Activated CD8-positive, alpha-beta memory T cell treated with anti-CD3 and anti-CD28 coated beads, Interleukin-2, amount 50 U/mL, for 24 hours (primary cell): ENCODE measurements around the gene ABCC3.

Source experiments
- DNase-seq: peaks from one replicate; pipeline ENCODE4 v3.0.0-alpha.2; 2020; ENCODE audit errors: extremely low read depth

Gene ABCC3, protein sequence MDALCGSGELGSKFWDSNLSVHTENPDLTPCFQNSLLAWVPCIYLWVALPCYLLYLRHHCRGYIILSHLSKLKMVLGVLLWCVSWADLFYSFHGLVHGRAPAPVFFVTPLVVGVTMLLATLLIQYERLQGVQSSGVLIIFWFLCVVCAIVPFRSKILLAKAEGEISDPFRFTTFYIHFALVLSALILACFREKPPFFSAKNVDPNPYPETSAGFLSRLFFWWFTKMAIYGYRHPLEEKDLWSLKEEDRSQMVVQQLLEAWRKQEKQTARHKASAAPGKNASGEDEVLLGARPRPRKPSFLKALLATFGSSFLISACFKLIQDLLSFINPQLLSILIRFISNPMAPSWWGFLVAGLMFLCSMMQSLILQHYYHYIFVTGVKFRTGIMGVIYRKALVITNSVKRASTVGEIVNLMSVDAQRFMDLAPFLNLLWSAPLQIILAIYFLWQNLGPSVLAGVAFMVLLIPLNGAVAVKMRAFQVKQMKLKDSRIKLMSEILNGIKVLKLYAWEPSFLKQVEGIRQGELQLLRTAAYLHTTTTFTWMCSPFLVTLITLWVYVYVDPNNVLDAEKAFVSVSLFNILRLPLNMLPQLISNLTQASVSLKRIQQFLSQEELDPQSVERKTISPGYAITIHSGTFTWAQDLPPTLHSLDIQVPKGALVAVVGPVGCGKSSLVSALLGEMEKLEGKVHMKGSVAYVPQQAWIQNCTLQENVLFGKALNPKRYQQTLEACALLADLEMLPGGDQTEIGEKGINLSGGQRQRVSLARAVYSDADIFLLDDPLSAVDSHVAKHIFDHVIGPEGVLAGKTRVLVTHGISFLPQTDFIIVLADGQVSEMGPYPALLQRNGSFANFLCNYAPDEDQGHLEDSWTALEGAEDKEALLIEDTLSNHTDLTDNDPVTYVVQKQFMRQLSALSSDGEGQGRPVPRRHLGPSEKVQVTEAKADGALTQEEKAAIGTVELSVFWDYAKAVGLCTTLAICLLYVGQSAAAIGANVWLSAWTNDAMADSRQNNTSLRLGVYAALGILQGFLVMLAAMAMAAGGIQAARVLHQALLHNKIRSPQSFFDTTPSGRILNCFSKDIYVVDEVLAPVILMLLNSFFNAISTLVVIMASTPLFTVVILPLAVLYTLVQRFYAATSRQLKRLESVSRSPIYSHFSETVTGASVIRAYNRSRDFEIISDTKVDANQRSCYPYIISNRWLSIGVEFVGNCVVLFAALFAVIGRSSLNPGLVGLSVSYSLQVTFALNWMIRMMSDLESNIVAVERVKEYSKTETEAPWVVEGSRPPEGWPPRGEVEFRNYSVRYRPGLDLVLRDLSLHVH (N-terminal part only)

GRCh38 chr17:50634224-50634914, at the start of gene ABCC3:
Gene ABCC3, plus strand, starts transcription at chr17:50634881. Its CDS starts 56 bp downstream, at chr17:50634937.
- DNase-seq, result no peak

DNA sequence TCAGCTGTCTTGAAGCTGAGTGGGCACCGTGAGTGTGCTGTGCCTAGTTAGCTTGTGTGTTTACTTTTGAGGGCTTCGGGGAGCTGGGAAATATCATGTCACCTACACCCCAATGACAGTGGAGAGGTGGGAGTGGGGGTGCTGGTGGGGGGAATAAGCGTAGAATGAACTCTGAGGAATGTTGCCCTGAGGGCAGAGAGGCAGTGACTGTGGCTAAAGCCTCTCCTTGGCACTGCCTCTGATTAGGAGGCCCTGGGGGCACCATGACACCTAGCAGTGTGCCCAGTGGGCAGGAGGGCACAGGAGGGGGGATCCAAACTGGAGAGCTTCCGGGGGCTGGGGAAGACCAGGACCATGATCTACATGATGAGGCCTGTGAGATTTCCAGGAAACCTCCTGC, 49.3 kb upstream of the ABCC3 start:
- no peak for DNase-seq

- no peak for DNase-seq
Observed at GRCh38 chr17:50585891-50586290, 48.8 kb upstream of the ABCC3 start.

GRCh38 chr17:50586421-50587247, 48.0 kb upstream of the ABCC3 start:
- no peak for DNase-seq

DNA sequence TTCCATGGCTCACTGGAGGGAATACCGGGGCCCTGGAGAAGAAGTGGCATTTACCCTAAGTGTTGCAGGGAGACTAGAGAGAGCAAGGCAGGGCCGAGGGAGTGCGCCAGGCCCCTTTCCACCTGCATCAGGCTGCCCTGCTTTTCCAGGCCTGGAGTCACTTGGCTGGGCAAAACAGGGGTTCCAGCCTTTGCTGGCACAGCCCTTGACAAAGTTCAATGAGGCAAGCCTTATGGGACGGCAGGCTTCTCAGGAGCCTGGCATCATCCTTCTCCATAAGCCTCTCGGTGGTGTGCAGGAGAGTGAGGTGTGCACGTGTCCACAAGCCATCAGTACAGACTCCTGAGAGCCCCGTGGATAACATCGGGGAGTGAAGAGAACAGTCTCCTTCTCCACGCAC, 47.1 kb upstream of the ABCC3 start:
- no peak for DNase-seq

DNA sequence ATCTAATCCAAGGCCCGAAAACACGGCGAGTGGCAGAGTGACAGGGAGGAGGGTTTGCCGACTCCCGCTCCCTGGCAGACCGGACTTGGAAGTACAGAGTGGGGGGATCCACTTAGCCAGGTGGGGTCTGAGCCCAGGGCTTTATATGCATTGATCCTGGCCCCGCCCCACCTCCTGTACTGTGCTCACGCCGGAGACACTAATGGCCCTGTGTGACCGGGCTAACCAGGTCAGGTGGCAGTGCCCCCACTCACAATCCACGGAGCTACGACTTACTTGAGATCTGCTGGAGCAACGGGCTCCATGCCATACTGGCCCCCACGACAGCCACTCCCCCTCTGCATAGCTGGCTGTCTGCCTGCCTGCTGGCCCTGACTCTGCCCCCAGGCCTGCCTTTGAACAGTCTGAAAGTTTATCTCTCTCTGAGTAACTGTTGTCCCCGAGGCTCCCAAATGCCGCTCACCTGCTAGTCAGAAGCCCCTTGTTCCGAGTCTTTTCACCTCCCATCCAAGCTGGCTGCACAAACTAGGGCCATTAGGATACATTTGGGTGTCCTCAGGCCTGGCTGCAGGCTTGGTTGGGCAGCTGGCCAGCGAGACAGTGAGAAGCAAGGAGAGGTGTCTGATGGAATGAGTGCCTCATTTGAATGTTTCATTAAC, 46.2 kb upstream of the ABCC3 start:
- DNase-seq, result no peak

DNA sequence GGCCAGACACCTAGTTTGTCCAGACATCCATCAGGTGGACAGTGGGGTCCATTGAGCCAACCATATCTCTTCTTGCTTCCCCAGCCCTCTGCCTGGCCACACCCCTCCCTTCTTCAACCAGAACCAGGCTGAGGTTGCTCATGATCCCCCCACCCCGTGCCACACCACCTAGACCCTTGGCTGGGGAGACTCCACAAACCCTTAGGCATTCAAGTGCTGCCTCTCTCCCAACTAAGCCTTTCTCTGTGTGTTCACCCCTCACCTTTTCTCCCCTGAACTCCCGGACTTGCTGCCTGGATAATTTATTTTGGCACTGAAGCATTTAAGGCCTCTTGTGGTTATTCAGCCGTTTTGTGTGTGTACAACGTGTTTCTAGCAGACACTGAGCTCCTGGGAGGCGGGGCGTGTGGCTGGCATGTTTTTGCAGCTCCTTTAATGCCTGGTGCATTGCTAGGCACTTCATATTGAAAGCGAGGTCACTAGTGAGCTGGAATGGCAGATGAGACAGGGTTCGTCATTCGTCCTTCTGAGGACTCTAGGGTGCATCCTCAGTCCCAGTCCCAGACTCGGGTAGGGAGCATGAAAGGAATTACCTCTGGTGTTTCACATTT, 45.5 kb upstream of the ABCC3 start:
- no peak for DNase-seq

DNA sequence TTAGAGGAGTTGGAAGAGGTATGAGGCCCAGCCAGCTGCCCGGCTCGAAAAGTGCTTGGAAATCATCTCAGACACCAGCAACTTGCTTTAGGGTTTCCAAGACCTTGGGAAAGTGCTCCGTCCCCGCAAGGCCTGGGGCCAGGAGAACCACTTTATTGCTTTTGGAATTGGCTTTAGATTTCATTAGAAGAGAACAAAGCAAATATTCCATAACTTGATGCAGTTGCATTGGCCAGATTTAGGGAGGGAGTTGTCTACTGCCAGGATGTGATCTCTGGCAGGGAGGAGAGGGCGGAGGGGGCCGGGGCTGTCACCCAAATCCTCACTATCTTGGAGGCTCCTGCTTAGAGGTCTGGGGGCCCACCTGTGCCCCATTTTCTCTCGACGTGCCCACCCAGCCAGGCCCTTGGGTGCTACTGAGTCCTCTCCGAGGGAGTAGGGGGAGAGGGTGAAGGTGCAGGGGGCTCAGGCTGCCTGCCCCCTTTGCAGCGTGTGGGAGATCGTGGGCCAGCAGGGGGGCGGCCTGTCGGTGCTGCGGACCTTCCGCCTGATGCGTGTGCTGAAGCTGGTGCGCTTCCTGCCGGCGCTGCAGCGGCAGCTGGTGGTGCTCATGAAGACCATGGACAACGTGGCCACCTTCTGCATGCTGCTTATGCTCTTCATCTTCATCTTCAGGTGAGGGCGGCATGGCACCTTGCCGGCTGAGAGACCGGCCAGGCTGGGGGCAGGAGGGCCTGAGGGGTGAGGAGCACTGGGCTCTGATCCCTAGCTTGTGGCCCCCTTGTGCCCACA, 43.5 kb upstream of the ABCC3 start:
- no peak for DNase-seq

GRCh38 chr17:50593321-50593720, 41.4 kb upstream of the ABCC3 start:
- no peak for DNase-seq

DNA sequence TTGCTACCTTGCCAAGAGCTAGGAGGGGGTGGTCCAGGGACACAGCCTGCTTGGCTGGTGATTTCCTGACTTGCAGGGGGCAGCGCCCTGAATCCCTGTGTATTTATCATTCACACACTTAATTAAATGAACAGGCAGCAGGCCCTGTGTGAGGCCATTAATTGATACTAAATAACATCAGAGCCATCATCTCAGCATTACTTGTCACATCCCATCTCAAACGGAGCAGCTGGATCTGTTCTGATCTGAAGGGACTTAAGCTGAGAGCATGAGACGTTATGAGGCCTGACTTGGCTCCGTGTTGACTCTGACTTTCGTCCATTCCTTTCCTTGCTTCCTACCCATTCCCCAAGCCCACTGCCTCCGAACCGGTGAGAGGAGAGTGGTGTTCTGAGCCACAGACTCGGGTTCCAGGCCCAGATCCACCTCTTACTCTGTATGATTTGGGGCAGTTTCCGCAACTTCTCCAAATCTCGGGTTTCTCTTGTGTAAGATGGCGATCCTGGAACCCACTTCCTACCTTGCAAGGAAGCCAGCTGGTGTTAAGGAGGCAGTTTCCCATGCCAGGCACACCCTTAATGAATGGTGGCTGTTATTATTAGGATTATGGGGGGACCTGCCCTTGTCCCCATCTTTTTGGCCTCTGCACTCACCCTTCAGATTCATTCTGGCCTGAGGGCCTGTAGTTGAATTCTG, 40.4 kb upstream of the ABCC3 start:
- no peak for DNase-seq

DNA sequence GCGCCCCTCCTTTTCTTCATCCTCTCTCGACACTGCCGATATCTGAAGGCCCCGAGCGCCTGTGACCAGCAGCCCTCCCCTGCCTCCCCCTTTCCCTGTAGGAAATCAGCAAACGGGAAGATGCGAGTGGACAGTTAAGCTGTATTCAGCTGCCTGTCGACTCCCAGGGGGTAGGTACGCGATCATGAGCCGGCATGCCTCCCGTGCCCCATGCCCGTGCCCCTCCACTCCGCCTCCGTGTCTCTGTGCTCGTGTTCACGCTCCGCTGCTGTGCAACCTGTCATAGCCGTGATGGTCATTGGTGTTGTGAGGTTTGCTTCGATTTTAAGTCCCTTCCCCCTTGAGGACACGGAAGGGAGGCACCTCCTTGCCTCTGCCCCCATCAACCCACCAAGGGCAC, 39.8 kb upstream of the ABCC3 start:
- no peak for DNase-seq

GRCh38 chr17:50596191-50597037, 38.3 kb upstream of the ABCC3 start:
- no peak for DNase-seq

GRCh38 chr17:50598487-50598886, 36.2 kb upstream of the ABCC3 start:
- DNase-seq, result no peak

DNA sequence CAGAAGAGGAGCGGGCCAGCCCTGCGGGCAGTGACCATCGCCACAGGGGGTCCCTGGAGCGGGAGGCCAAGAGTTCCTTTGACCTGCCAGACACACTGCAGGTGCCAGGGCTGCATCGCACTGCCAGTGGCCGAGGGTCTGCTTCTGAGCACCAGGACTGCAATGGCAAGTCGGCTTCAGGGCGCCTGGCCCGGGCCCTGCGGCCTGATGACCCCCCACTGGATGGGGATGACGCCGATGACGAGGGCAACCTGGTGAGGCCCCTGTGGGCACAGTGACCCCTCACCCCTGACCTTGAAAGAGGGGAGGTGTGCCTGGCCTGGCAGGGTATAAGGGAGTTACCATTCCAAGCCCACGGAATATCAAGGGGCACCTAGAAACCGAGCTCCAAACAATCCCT, 35.1 kb upstream of the ABCC3 start:
- no peak for DNase-seq

DNA sequence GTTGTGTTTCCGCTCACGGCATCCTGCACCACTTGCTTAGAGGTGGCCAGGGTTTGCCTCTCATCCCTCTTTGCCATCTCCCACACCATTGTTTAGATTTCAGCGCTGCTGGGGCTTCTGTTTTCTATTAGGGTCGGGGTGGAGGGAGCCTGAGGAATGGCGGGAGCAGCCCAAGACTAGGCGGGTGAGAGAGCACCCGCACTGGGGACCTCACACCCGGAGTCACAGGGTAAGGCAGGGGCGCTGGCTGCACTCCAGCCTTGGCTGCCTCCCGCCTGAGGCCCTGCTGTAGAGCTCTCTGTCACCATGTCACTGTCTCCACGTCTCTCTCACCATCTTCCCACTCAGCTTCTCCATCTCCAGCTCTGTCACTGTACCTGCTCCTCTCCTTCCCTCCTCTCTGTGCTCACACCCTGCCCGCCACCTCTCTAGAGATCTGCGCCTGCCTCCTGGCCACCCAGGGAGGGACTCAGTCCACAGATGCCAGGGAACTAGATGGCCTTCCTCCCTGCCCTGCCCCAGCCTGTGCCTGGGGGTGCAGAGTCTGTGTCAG, 32.8 kb upstream of the ABCC3 start:
- DNase-seq, result no peak

DNA sequence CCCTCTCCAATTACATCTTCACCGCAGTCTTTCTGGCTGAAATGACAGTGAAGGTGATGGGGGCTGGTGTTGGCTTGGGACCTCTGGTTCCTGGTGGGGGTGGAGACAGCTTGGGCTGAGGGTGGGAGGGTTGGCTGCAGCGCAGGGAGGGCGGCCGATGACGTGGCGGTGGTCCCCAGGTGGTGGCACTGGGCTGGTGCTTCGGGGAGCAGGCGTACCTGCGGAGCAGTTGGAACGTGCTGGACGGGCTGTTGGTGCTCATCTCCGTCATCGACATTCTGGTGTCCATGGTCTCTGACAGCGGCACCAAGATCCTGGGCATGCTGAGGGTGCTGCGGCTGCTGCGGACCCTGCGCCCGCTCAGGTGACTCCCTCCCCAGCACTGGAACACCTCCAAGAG, 31.8 kb upstream of the ABCC3 start:
- DNase-seq, result no peak

GRCh38 chr17:50603340-50603739, 31.3 kb upstream of the ABCC3 start:
- no peak for DNase-seq
